GM12873 (cell line): ENCODE measurements around the gene CMTR1.

ENCODE experiments used
- CTCF ChIP-seq: IDR thresholded peaks from 2 replicates; pipeline ENCODE4 v1.5.1; 2012; ENCODE audit warnings: low read depth, mild to moderate bottlenecking, moderate library complexity, low read length, control low read depth; ENCODE audit not compliant: insufficient read depth; ENCODE audit errors: missing control alignments

The CMTR1 gene

GRCh38 chr6:37438930-37439329 is 5.9 kb downstream of the CMTR1 start:
- no peak for TF ChIP-seq CTCF

- TF ChIP-seq CTCF: no peak
These were observed 8.6 kb downstream of the CMTR1 start for GRCh38 chr6:37441651-37442050.

- TF ChIP-seq CTCF: no peak
These were observed 9.6 kb downstream of the CMTR1 start for GRCh38 chr6:37442416-37443215.

- TF ChIP-seq CTCF: no peak
These were observed 17.0 kb downstream of the CMTR1 start for GRCh38 chr6:37449984-37450383.

GRCh38 chr6:37451441-37452193 is 18.6 kb downstream of the CMTR1 start:
- no peak for TF ChIP-seq CTCF

GRCh38 chr6:37452522-37452921 is 19.5 kb downstream of the CMTR1 start:
- TF ChIP-seq CTCF: no peak

- TF ChIP-seq CTCF: no peak
These were observed 21.6 kb downstream of the CMTR1 start for GRCh38 chr6:37454420-37455140.
